ENCODE data around the gene BDH1.
"Not testable (repeated sequence)": the region's sequence is repeated elsewhere in the genome, so short reads cannot be mapped to it uniquely, and the experiment has no call there.

The BDH1 gene

DNA sequence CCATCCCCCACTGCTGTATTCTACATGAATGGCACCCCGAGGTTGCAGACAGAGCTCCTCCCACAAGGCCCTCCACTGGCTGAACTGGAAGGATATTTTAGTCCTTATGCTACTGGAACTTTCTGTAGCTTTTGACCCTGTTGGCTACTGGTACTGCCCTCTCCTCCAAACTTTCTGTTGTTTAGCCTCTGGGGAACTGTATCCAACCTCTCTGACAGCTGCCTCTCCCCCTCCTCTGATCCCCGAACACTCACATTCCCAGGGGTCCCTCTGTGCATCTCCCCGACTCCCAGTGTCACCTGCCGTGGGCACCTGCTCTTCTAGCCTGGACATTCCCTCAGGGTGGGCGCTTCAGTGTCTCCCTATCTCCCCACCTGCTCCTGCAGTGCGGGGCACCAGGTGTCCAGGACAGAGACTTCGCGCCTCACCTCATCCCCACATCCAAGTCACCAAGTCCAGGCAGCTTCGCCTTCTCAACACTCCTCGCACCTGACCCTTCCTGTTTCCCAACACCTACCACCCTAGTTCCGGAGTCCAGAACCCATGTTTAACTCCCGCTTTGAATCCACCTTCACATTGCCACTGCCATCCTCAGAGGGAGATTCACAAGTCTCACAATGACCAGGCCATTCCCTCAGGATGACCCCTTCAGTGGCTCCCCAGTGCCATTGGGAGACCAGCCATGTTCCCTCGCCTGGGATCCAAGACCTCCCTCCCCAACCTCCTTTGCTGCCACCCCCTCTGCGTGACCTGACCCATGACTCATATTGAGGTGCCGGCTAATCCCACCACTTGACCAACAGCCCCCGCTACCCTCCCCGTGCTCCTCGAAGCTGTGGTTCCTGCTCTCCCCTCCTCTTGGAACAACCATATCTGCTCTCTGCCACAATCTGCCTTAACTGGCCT is 34.2 kb downstream of the BDH1 start:
- DNase-seq (ENCODE audit: low read depth in 2 of 2, low spot score in 1 of 2), result no peak

DNA sequence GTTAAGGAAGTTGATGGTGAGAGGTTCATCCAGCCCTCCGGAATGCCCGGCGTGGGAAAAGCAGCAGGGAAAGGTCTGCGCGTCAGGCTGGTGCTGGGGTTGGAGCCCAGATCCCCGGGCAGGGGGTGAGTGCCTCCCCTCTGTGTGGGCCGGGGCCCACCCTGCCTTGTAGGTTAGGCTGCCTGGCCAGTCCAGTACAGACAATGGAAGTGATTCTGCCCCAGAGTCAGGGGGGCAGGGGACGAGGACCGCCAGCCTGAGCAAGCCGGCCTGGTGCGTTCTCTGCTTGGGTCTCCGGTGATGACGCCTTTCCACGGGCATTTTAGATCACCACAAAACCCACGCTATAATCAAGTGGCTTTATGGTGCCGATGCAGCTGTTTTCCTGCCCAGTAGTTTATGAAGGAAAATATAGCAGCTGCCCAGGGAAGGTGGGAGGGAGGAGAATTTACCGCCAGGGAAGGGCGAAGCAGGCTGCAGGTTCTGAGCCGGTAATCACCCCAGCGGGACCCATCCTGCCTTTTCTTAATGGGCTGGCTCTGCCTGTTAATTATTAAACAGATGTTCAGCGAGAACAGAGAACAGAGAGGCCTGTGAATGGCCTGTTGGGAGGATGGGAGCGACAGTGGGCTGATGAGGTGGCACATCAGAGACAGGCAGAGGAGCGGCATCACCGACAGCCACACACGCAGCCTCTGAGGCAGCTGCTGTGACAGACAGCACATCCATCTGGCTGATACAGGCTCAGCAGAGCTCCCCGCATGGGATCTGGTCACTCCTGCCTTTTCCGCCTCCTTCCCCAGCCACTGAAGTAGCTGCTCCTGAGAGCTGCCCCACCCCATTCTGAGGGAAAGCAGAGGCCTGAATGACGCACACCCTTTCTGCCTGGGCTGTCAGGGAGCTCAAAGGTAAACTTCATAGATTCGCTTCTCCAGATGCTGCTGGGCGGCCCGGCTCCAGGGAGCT is 35.2 kb downstream of the BDH1 start:
- DNase-seq (ENCODE audit: low read depth in 2 of 2, low spot score in 1 of 2), result no peak

DNA sequence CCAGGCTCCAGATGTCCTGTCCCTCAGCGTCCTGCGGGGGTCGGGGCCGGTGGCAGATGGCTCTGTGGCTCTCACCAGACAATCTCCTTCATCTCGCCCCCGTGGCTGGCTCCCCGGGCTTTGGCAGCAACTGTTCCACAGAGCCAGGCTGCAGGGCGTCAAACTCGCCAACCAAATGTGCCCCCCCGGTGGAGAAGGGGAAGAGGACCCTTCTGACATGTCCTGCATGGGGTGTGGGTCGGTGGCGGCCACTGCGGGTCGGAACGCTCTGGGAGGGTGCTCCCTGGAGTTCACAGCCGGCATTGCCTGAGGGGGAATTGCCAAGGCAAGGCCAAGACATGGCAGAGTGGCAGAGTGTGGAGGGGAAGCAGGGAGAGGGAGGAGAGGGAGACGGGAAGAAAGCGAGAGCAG is 36.0 kb downstream of the BDH1 start:
- DNase-seq (ENCODE audit: low read depth in 2 of 2, low spot score in 1 of 2), result no peak

DNA sequence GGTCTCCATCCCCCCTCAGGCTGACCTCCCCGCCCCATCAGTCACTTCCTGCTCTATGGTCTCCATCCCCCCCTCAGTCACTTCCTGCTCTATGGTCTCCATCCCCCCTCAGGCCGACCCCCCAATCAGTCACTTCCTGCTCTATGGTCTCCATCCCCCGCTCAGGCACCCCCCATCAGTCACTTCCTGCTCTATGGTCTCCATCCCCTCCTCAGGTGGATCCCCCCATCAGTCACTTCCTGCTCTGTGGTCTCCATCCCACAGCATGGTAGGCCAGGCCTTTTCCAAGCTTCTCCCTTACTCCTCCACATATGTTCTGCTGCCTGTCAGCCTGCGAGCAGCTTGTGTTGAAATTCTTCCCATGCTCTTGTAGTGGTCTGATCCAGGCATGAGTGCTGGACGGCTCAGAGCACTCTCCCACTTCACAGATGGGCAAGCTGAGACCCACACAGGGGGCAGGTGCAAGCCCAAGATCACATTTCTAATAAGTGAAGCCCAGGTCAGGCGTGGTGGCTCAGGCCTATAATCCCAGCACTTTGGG is 36.8 kb downstream of the BDH1 start:
- no peak for DNase-seq (ENCODE audit: low read depth in 2 of 2, low spot score in 1 of 2)

DNA sequence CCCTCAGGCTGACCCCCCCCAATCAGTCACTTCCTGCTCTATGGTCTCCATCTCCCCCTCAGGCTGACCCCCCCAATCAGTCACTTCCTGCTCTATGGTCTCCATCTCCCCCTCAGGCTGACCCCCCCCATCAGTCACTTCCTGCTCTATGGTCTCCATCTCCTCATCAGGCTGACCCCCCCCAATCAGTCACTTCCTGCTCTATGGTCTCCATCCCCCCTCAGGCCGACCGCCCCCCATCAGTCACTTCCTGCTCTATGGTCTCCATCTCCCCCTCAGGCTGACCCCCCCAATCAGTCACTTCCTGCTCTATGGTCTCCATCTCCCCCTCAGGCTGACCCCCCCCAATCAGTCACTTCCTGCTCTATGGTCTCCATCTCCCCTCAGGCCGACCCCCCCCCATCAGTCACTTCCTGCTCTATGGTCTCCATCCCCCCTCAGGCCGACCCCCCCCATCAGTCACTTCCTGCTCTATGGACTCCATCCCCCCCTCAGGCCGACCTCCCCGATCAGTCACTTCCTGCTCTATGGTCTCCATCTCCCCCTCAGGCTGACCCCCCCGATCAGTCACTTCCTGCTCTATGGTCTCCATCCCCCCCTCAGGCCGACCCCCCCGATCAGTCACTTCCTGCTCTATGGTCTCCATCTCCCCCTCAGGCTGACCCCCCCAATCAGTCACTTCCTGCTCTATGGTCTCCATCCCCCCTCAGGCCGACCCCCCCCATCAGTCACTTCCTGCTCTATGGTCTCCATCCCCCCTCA is 37.7 kb downstream of the BDH1 start:
- not testable (repeated sequence) for DNase-seq (ENCODE audit: low read depth in 2 of 2, low spot score in 1 of 2)

DNA sequence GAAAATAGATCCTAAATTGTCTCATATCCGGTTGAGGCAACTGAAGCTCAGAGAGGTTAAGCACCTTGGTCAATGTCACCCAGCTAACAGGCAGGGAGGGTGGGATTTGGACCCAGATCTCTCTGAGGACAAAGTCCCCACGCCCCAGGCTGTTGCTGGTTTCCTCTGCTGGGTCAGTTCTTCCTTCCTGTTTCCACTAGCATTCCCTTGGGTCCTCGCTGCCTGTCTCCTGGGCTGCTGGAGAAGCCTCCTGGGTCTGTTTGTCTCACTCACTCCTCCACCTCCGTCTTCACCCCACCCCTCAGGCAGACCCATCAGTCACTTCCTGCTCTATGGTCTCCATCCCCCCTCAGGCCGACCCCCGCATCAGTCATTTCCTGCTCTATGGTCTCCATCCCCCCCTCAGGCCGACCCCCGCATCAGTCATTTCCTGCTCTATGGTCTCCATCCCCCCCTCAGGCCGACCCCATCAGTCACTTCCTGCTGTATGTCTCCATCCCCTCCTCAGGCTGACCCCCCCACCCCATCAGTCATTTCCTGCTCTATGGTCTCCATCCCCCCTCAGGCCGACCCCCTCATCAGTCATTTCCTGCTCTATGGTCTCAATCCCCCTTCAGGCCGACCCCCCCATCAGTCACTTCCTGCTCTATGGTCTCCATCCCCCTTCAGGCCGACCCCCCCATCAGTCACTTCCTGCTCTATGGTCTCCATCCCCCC is 38.7 kb downstream of the BDH1 start:
- DNase-seq (ENCODE audit: low read depth in 2 of 2, low spot score in 1 of 2), result not testable (repeated sequence)

DNA sequence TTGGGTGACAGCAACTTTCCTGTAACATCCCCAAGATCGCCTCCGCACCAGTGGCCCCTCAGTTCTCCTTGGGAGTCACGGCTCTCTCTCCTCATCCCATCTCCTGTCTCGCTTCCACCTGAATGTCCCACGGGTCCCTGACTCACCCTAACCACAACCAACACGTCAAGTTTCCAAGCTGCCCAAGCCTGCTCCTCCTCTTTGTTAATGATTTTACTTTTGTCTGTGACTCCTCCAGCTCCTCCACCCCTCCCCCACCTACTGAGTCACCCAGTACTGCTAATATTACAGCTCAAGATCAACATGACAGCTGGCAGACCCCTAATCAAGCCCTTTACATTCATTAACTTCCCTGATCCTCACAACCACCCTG is 39.3 kb downstream of the BDH1 start:
- no peak for DNase-seq (ENCODE audit: low read depth in 2 of 2, low spot score in 1 of 2)

DNA sequence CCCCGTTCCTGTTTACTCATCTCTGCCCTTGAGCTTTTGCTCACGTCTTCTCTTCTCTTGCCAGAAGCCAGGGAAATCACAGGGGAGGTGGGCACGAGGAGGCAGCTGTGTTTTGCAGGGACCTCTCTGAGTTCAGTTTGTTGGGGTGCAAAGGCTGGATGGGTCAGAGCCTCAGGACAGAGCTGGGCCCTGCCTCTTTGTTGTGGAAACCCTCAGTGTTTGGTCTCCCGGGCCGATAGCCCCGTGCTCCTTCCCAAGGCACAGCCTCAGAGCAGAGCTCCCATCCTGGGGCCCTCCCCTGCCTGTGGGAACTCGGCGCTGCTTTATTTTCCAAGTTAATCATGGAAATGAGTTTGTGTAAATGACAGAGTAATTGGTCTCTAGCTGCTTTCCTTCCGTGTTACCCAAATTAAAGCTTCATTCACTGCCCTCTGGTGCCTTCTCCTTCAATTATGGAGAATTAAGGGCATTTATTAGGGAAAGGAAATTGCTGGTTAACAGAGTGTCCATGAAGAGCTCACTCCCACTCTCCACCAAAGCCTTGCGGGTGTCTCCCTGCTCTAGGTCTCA is 40.9 kb downstream of the BDH1 start:
- DNase-seq (ENCODE audit: low read depth in 2 of 2, low spot score in 1 of 2), result no peak

DNA sequence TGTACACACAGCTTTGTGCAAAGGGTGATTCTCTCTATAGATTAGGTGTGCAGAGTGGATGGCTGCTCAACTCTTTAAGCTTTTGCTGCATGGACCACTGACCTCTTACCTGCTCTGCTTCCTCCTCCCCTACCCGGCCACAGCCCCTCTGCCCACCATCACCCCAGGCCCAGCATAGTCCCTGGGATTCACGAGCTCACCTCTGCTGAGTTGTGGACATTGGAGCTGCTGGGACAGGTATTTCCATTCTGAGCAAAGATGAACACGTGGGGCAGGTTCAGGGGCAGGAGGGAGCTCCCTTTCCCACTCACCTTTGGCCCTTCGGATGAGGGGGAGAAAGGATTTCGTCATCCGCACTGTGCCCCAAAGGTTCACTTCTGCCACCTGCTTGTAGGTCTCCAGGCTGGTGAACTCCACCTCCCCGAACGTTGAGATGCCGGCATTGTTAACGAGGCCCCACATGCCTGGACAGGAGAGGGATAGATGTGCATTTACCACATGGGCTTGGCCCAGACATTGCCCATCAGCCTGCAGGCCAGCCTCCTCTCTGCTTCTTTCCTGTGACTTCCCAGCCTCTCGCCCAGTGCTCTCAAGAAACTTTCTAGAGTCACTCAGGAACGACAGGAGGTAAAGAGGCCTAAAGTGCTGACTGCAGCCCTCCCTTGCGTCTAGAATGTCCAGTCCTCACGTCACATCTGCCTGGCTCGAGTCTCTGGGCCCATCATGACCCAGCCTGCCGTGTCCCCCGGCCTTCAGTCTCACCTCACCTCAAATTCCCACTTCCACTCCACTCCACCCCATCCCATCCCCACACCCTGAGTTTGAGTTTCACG is 41.6 kb downstream of the BDH1 start:
- DNase-seq (ENCODE audit: low read depth in 2 of 2, low spot score in 1 of 2), result no peak

DNA sequence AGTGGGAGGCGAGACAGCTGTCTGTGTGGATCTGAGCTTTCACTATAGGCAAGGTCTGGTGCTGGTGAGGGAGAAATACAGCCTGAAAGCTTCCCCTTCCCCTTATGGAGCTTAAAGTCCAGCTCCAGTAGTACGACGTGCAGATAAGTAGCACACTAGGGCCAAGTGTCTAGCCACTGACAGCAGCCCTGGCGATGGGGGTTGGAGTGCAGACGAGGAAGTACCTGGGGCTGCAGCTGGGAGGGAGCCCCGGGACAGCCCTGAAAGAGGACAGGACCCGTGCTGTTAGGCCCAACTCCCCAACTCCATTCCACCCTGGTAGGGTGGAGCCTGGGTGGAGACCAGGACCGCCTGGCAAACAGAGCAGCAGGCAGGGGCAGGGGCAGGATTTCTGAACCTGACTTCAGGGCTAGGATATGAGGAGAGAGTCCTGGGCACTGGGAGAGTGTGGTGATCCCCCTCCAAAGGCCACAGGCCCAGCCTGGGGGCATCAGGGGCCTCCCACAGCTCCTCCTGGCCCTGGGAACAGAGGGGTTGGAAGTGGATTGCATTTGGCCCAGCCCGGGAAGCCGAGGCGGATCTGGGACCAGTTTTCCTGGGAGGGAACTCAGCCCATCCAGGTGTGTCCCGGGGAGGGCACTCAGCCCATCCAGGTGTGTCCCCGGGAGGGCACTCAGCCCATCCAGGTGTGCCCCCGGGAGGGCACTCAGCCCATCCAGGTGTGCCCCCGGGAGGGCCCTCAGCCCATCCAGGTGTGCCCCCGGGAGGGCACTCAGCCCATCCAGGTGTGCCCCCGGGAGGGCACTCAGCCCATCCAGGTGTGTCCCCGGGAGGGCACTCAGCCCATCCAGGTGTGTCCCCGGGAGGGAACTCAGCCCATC is 42.8 kb downstream of the BDH1 start:
- no peak for DNase-seq (ENCODE audit: low read depth in 2 of 2, low spot score in 1 of 2)

DNA sequence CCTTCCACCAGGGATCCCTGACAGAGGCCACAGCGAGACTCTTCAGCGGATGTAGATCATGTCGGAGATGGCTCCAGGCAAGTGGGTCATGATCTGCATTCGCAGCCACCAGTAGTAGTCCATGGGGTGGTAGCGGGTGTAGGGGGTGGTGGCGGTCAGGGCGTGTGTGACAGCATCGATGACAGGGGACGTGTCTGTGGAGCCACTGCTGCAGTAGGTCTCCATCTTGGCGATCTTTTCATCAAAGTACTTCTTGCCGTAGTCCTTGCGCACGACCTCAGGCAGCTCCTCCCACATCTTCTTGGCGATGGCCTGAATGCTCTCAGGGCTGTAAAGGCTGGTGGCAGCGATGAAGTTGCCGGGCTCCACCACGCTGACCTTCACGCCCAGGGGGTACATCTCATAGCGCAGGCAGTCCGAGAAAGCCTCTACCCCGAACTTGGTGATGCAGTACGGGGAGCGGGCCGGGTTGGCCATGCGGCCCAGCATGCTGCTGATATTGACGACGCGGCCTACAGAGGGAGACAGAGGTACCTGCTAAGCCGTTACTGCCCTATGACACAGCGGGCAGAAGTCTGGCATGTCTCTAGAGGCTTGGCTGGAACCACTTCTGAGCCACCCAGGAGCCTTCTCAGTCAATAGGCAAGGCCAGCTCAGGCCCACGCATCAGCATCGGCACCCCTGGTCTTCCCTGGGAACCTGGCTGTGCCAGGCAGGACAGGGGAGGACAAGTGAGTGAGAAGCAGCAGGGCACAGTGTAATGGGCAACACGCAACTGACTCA is 43.7 kb downstream of the BDH1 start:
- DNase-seq (ENCODE audit: low read depth in 2 of 2, low spot score in 1 of 2), result no peak

DNA sequence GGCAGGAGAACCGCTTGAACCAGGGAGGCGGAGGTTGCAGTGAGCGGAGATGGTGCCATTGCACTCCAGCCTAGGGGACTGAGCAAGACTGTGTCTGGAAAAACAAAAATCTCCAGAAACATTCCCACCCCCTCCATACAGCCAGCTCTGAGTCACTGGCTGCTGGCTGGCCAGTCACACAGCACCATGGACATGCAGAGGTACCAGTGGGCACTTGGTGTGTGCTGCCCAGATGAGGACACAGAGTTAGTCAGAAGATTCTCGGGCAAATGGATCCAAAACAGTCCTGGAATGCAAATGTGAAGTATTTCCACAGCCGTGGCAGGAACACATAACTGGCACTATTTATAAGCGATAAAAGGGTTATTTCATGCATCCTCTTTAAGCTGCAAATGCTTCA is 44.6 kb downstream of the BDH1 start:
- no peak for DNase-seq (ENCODE audit: low read depth in 2 of 2, low spot score in 1 of 2)

DNA sequence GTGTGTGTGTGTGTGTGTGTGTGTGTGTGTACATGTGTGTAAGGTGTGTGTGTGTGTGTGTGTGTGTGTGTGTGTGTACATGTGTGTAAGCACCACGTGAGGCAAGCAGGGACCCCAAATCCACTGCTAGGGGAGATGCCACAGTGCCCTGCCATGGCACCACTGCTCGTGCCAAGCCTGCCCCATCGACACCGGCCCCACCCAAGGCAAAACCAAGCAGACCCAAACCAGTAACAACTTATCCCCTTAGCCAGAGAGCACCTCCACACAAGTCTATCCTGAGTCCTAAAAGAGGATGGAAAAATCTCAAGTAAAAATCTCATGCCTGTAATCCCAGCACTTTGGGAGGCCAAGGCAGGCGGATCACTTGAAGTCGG is 45.1 kb downstream of the BDH1 start:
- no peak for DNase-seq (ENCODE audit: low read depth in 2 of 2, low spot score in 1 of 2)

DNA sequence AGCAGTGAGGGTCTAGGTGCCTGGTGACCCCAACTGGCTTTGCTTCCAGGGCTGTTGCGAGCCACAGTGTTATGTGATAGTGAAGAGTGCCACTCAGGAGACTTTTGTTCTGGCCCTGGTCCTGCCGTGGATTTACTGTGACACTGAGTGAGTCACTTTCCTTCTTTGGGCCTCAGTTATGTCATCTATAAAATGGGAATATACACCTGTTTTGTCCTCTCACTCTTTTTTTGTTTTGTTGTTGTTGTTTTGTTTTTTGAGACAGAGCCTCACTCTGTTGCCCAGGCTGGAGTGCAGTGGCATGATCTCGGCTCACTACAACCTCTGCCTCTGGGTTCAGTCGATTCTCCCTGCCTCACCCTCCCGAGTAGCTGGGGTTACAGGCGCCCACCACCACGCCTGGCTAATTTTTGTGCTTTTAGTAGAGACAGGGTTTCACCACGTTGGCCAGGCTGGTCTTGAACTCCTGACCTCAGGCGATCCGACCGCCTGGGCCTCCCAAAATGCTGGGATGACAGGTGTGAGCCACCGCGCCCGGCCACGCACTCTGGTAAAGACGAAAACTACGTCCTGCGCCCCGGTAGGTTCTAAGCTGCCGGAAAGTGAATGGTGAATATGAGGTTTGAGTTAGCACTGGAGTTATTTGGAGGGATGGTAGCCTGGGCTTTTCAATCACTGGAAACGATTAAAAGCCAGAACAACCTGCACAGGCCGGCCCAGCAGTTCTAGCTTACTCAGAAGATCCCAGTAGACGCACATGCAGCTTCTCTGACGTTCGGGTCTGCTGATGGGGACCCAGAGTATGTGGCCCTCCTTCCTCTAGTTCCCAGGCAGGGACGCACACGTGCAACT is 46.6 kb downstream of the BDH1 start:
- DNase-seq (ENCODE audit: low read depth in 2 of 2, low spot score in 1 of 2), result no peak

DNA sequence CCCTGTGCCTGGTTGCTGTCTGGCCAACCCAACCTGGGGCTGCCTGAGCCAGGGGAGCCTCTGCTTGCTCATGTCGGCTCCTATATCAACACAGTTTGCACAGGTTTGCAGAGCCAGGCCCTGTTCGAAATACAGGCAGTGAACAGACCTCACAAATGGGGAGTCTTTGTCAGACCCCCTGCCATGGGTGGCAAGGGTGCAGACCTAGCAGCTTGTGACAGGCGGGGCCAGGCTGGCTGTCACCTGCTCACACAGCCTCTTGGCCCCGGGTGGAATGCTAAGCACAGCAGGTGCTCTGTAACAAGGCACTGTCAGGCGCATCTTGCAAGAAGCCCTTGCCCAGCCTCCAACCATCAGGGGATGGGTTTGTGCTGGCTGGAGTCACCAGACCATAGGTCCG is 47.3 kb downstream of the BDH1 start:
- DNase-seq (ENCODE audit: low read depth in 2 of 2, low spot score in 1 of 2), result no peak

DNA sequence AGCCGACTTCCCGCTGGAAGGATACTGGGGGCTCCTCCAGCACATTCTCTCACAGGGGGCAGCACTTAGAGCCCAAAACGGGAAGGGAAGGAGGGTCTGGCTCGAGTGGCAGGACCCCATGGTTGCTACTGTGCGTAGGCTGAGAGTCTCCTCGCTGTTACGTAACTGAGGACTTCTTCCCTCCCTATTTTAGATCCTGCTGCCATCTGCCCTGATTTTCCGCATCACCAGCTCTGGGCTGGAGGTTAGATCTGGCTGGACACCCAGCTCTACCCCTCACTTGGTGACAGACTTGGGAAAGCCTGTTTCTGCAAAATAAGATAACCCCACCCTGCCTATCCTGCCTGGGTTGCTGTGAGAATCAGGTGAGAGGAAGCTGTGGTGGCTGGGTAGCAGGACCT is 47.7 kb downstream of the BDH1 start:
- no peak for DNase-seq (ENCODE audit: low read depth in 2 of 2, low spot score in 1 of 2)

DNA sequence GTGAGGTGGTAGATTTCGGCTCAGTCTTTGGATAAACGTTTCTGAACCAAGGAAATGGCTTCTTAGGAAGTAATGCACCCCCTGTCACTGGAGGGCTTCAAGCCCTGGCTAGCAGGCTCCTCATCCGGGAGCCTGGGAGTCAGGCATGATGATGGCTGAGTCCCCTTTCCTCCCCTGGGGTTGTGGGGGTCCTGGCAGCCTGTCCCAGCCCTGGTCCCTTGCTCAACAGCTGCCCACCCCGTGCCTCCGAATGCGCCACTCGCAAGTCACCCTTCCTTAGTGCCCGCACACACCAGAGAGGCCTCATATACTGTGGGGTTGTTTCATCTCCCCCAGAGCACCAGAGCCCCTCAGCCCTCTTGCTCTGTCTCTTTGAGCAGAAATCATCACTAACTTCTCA is 48.2 kb downstream of the BDH1 start:
- no peak for DNase-seq (ENCODE audit: low read depth in 2 of 2, low spot score in 1 of 2)

All from stimulated activated CD8-positive, alpha-beta memory T cell treated with anti-CD3 and anti-CD28 coated beads, Interleukin-4, amount 100 ng/mL, for 1 hour (primary cell).